ENCODE results near the gene MAP3K4. TPM values are rescaled to one million over a fixed set of nuclear protein-coding genes. Genes with fewer than 3 reads are reported as not detected.
"Not testable (repeated sequence)": the region's sequence is repeated elsewhere in the genome, so short reads cannot be mapped to it uniquely, and the experiment has no call there.

Gene MAP3K4
- total RNA-seq, 1 donor = 31.5 TPM

- DNase-seq (ENCODE audit: low read depth) = no peak
- no peak overlapping the region for H3K4me3 ChIP-seq (ENCODE audit: low read depth, low read length)
- no peak for TF ChIP-seq CTCF (IDR thresholded peaks at IDR 0.05; ENCODE audit: insufficient read depth, low read depth, low read length)
Measured at GRCh38 chr6:161115468-161115867, 123.9 kb downstream of the MAP3K4 start.

DNA sequence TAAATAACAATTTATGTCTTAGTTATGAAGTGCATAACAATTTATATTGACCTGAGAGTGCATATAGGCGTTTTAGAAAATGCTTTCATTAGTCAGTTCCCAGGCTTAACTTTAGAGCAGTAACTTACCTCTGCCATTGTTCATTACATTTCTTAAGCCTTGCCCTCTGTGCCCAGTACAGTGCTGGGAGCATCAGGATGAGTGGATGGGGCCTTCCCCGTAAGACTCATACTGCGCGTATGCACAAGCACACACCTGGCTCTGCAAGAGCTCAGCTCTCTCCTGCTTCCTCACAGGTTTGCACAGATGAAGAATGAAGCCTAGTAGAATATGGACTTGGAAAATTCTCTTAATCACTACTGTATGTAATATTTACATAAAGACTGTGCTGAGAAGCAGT is 125.0 kb downstream of the MAP3K4 start:
- TF ChIP-seq CTCF (IDR thresholded peaks at IDR 0.05; ENCODE audit: insufficient read depth, low read depth, low read length) = no peak
- H3K4me3 ChIP-seq (ENCODE audit: low read depth, low read length) = no peak overlapping the region
- DNase-seq (ENCODE audit: low read depth) = no peak

DNA sequence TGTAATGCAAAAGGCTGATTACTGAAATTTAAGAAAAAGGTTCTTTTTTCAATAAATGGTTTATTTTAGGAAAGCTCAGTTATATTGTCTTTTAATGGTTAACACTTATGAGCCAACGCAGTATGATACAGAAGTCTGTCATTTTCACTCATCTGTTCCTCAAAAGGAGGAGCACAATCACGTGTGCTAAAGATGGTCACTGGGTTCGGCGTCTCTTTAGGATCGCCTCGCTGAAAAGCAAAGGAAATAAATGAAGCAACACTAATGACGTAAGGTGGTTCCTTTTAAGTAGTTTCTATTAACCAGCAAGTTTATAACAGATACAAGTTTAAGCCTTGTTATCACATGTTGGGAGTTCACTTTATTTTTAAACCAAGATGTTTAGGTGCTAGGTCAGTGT is 125.7 kb downstream of the MAP3K4 start:
- TF ChIP-seq CTCF (IDR thresholded peaks at IDR 0.05; ENCODE audit: insufficient read depth, low read depth, low read length) = no peak
- DNase-seq (ENCODE audit: low read depth) = peak; percentile 35

DNA sequence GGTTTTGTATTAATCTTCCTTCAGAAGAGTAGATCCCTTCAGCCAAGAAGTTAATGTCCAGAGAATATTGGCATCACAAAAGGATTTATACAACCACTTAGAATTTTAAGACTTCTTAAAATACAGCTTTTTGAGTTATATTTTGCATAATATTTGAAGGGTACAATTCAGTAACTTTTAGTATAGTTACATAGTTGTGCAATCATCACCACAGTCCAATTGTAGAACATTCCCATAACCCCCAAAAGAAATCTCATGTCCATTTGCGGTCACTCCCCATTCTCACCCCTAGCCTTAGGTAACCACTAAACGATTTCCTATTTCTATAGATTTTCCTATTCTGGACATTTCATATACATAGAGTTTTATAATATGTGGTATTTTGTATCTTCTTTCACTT is 126.4 kb downstream of the MAP3K4 start:
- no peak for TF ChIP-seq CTCF (IDR thresholded peaks at IDR 0.05; ENCODE audit: insufficient read depth, low read depth, low read length)
- no peak overlapping the region for H3K4me3 ChIP-seq (ENCODE audit: low read depth, low read length)
- DNase-seq (ENCODE audit: low read depth) = no peak

More for the DNA sequence above, 125.7 kb downstream of the MAP3K4 start:
- no peak overlapping the region for H3K4me3 ChIP-seq (ENCODE audit: low read depth, low read length)

DNA sequence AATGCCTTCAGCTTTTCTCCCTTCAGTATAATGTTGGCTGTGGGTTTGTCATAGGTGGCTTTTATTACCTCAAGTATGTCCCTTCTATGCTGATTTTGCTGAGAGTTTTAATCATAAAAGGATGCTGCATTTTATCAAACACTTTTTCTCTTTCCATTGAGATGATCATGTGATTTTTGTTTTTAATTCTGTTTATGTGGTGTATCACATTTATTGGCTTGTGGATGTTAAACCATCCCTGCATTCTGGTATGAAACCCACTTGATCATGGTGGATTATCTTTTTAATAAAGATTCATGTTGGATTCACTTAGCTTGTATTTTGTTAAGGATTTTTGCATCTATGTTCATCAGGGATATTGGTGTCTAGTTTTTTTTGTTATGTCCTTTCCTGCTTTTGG is 131.8 kb downstream of the MAP3K4 start:
- DNase-seq (ENCODE audit: low read depth); H3K4me3 ChIP-seq (ENCODE audit: low read depth, low read length): not testable (repeated sequence)

DNA sequence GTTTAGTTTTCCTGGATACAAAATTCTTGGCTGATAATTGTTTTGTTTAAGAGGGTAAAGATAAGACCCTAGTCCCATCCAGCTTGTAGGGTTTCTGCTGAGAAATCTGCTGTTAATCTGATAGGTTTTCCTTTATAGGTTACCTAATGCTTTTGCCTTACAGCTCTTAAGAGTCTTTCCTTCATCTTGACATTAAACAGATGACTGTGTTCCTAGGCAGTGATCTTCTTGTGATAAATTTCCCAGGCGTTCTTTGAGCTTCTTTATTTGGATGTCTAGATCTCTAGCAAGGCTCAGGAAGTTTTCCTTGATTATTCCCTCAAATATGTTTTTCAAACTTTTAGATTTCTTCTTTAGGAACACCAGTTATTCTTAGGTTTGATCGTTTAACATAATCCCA is 134.0 kb downstream of the MAP3K4 start:
- TF ChIP-seq CTCF (IDR thresholded peaks at IDR 0.05; ENCODE audit: insufficient read depth, low read depth, low read length) = no peak
- no peak overlapping the region for H3K4me3 ChIP-seq (ENCODE audit: low read depth, low read length)
- DNase-seq (ENCODE audit: low read depth) = peak; percentile 63

DNA sequence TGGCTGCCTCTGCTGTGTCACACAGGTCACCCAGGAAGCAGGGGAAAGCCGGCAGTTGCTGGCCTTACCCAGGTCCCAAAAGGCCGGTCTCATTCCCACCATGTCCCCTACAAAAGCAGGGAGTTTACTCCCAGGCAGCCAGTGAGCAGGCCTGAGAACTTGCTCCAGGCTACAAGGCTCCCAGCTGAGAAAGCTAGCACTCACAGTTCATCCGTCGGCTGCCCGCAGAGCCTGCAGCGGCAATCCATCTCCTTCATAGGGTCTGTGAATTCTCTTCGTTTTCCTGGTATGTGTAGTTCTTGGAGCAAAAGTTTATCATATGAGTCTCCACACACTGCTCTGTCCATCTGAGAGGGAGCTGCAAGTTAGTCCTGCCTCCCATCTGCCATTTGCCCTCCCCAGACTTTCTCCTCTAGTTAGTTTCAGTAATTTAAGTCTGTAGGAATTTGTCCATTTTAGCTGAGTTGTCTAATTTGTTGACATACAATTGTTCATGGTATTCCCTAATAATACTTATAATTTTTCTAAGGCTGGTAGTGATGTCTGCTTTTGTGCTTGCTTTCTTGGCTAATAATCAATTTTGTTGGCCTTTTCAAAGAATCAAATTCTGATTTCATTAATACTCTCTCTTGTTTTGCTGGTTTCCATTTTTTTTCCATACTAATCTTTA is 135.6 kb downstream of the MAP3K4 start:
- no peak for TF ChIP-seq CTCF (IDR thresholded peaks at IDR 0.05; ENCODE audit: insufficient read depth, low read depth, low read length)
- no peak for DNase-seq (ENCODE audit: low read depth)
- no peak overlapping the region for H3K4me3 ChIP-seq (ENCODE audit: low read depth, low read length)

Measured in fibroblast of villous mesenchyme (primary cell).